Kidney epithelial cell (primary cell): Measurements from ENCODE around the gene ILRUN. TPM values are rescaled to one million over a fixed set of nuclear protein-coding genes. Genes with fewer than 3 reads are reported as not detected.
"Not testable (repeated sequence)": the region's sequence is repeated elsewhere in the genome, so short reads cannot be mapped to it uniquely, and the experiment has no call there.

Experiments
- DNase-seq: peaks from one replicate; pipeline ENCODE4 v3.0.0-alpha.2; 2010; ENCODE audit warnings: low read depth
- H3K27me3 ChIP-seq: 2 replicates; pipeline ENCODE4 v1.6.0; 2011; ENCODE audit warnings: low read length; ENCODE audit not compliant: control insufficient read depth, insufficient read depth
- H3K36me3 ChIP-seq: 2 replicates; pipeline ENCODE4 v1.5.1; 2011; ENCODE audit warnings: low read length; ENCODE audit not compliant: control insufficient read depth, insufficient read depth
- H3K4me3 ChIP-seq: 2 replicates; pipeline ENCODE4 v1.5.1; 2011; ENCODE audit warnings: low read depth, mild to moderate bottlenecking, control low read depth, low read length
- CTCF ChIP-seq: IDR thresholded peaks from 2 replicates; pipeline ENCODE4 v1.5.1; 2011; ENCODE audit warnings: mild to moderate bottlenecking, moderate library complexity, low read length, control low read depth, inconsistent platforms; ENCODE audit not compliant: insufficient read depth, poor library complexity, severe bottlenecking
- total RNA-seq: library from RNA; depleted of rRNA; stranded (reverse); fragments of >200 nt; gene quantifications from 2 replicates; pipeline ENCODE4 v1.2.3, GENCODE V29; 2015

ILRUN gene
- total RNA-seq, 1 donor from 2014 or later: 37.9 TPM

DNA sequence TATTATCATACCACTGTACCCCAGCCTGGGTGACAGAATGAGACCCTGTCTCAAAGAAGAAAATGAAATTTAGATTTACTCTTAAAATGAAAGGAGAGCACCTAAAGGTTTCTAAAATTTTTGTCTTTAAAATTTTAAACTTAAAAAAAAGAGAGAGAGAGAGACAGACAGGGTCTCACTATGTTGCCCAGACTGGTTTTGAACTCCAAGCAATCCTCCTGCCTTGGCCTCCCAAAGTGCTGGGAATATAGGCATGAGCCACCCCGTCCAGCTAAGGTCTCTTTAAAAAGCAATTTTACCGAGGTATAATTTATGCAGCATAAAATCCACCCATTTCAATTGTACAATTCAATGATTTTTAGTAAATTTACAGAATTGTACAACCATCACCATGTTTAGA, 33.2 kb downstream of the ILRUN start:
- no peak for TF ChIP-seq CTCF
- no peaks in the 10 kb centered on the region for H3K27me3 ChIP-seq
- DNase-seq: no peak

DNA sequence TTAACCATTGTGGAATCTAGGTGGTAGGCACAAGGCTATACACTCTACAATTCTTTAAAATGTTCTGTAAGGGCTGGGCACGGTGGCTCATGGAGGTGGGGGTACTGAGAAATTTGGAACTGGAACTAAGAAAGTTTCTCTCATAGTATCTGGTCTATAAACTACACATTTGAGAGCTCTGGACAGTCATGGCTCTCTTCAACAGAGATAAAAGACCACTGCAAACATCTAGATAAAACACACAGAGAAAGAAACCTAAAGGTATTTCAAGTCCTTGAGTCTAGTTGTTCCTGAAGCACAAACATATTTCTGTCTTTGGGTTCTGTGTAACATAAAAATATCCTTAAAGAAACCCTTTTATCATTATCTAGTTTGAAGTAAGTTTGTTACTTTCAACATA, 35.2 kb downstream of the ILRUN start:
- Histone ChIP-seq H3K36me3 (no peaks in the 10 kb centered on the region), H3K4me3 (no peak overlapping the region), H3K27me3 (no peaks in the 10 kb centered on the region)
- no peak for TF ChIP-seq CTCF
- no peak for DNase-seq

More for the DNA sequence above, 33.2 kb downstream of the ILRUN start:
- Histone ChIP-seq H3K4me3 (no peak overlapping the region), H3K36me3 (no peaks in the 10 kb centered on the region)

- no peaks in the 10 kb centered on the region for H3K36me3 ChIP-seq
- no peak for DNase-seq
- no peak overlapping the region for H3K4me3 ChIP-seq
- no peaks in the 10 kb centered on the region for H3K27me3 ChIP-seq
- no peak for TF ChIP-seq CTCF
Observed at GRCh38 chr6:34658605-34659265, 37.8 kb downstream of the ILRUN start.

GRCh38 chr6:34657979-34658480, 38.5 kb downstream of the ILRUN start:
- H3K27me3 ChIP-seq, H3K4me3 ChIP-seq, H3K36me3 ChIP-seq, DNase-seq: not testable (repeated sequence)

DNA sequence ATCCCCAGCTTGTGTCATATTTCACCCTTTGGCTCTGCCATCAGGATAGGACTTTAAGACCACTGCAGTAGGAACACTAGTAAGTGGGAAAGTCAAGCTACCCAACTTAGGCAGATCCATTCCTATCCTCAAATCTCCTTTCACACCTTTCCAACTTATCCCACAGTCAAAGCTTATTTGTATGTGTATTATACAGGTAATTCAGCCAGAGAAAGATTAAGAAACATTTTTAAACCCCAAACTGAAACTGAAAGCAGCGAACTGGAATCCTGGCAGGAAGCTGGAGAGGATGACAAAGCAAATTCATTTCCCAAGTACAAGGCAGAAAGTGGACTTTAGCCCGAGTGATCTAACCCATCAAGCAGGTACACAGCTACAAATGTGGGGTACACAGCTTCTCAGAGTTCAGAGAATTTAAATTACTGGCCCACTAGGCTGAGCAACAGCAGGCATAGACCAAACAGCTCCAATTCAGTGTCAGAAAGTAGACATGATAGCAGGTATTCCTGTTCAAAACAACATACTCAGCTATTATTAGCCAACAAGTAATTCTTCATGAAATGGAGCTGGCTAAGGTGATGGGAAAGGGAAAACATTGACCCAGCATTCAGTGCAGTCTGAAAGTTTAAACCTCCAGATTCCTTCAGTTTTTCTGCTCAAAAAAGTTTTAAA, 39.1 kb downstream of the ILRUN start:
- Histone ChIP-seq H3K27me3 (no peaks in the 10 kb centered on the region), H3K36me3 (no peaks in the 10 kb centered on the region), H3K4me3 (peak overlapping the region; percentile 14)
- TF ChIP-seq CTCF: no peak
- peak; percentile 60 for DNase-seq

GRCh38 chr6:34657037-34657306, 39.6 kb downstream of the ILRUN start:
- H3K36me3 ChIP-seq: no peaks in the 10 kb centered on the region
- H3K27me3 ChIP-seq: no peaks in the 10 kb centered on the region
- no peak for TF ChIP-seq CTCF
- DNase-seq: no peak
- peak overlapping the region; percentile 1 for H3K4me3 ChIP-seq
